Right ventricle myocardium inferior (tissue), 1 donor: Measurements from ENCODE around the gene SMAD6. TPM values are rescaled to one million over a fixed set of nuclear protein-coding genes. Genes with fewer than 3 reads are reported as not detected.
"Not testable (repeated sequence)": the region's sequence is repeated elsewhere in the genome, so short reads cannot be mapped to it uniquely, and the experiment has no call there.

Source experiments
- ATAC-seq: fragments of 200-7000 bp; cut with Tn5 transposase; one replicate; pipeline ENCODE4 v1.9.1; 2020; ENCODE audit warnings: mild to moderate bottlenecking, moderate library complexity
- DNase-seq: peaks from one replicate; pipeline ENCODE4 v3.0.0; 2021; ENCODE audit errors: missing footprints
- intact Hi-C: fragments of 100-400 bp; cut with DNase I; formaldehyde crosslinking; loops from one replicate; pipeline ENCODE4 v1.11.0; 2022
- total RNA-seq: library from RNA; stranded (reverse); fragmentation: NEBNext Ultra II Directional; extraction: Animal tissue kit (Norgen Biotek cat#: 25700); gene quantifications from one replicate; pipeline ENCODE4 v1.2.1, GENCODE V29; 2021
- donor health status: DM: no; HTN: yes; CAD: no; lungs with severe emphysema.

Gene SMAD6
- total RNA-seq, 1 donor from 2014 or later: 16.2 TPM

DNA sequence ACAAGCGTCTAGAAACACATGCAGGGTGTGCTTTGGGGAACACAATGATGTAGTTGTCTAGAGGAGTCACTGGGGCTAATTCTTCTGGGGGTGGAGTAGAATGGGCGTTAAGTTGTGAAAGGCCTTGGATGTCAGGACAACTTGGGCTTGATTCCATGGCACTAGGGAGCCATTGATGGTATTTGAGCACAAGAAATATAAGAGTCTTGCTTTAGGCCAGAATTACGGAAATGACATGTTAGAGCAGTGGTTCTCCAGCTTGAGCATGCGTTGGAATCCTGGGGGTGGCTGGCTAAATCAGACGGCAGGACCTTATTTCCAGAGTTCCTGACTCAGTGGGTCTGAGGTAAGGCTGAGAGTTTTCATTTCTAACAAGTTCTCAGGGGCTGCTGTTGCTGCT is 29.2 kb upstream of the SMAD6 start:
- DNase-seq (no peak), ATAC-seq (no peak)
- intact Hi-C loops: no loop called here

DNA sequence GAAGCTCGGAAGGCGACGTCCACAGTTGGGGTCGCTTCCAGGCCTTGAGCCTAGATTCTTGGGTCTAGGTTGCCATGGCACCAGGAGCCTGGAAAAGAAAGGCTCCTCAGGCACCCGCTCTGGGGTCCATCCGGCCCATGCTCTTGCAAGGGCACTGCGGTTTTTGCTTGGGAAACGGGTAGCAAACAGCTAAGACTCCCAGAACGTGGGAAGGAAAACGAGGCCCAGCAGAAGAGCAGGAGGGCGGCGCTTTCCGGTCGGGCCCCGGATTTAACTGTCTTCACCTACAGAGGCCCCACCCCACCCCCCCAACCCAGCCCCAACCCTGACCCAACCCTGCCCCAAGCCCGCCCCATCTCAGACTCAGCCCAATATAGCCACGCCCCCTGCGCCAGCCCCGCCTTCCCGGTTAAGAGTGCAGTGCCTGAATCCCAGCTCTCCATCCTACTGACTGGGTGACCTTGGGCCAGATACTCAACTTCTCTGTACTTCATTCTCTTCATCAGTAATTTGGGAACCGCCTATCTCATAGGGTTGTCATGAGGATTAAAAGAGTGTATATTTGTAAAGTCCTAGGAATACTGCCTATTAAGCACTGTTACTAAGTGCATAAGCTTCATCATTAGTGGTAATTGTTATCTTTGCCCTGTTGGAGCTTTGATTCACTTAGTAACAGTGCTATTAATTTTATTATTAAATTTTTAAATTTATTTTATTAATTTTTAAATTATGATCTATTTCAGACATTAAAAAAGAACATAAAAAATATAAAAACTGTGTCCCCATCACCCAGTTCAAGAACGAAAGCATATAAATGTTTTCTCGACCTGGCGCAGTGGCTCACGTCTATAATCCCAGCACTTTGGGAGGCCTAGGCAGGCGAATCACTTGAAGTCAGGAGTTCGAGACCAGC is 28.4 kb upstream of the SMAD6 start:
- ATAC-seq: no peak
- peak; percentile 80 for DNase-seq
- intact Hi-C loops: no loop called here

DNA sequence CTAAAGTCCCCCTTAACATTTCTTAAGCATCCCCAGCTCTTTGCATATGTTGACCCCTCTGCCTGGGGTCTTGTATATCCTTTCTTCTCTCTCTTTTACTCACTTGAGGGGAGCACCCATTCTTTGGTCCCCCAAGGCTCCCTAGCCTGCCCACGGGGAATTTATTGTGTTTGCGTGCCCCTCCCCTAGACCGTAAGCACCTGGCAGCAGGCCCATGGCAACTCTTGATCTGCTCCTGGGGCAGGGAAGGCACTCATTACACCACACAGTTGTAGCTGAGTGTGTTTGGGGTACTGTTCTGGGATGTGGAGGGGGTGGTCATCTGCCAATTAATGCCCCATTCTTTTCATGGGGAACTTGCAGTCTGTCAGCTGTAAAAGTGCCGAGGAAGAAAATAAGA is 27.3 kb upstream of the SMAD6 start:
- ATAC-seq: no peak
- intact Hi-C loops: no loop called here
- no peak for DNase-seq

DNA sequence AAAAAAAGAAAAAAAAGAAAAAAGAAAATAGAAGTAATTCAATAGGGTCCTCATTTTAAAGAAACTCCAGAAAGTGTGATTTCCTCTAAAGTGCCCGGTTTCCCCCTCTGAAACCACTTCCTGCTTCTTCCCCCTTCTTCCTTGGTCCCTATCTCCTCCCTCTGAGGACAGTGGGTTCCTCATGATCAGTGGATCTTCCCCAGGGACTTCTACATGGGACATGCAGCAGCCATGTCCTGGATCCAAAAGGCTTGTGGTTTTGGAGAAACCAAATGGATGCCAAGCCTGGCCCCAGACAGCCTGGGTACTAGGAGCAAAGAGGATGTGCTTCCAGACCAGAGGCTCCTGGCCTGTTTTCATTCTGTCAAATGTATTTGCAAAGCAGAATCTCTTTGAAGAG is 26.6 kb upstream of the SMAD6 start:
- ATAC-seq: no peak

DNA sequence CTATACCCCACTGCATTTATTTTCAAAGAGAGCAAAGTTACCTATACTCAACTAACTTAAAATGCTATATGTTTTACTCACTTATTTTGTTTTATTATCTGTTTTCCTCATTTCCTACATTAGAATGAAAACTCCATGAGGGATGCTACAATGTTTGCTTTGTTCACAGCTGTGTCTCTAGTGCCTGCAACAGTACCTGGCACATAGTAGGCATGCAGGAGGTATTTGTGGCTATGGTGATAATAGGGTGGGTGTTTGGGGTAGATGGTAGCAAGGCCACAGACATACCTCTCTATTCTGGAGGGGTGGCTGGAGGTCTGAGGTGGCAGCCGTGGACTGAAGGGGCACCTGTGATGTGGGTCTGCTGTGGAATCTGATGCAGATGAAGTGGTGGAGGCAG is 24.7 kb upstream of the SMAD6 start:
- no peak for DNase-seq
- no peak for ATAC-seq
- intact Hi-C loops: no loop called here

More for the DNA sequence above, 26.6 kb upstream of the SMAD6 start:
- no peak for DNase-seq
- intact Hi-C loops: no loop called here

DNA sequence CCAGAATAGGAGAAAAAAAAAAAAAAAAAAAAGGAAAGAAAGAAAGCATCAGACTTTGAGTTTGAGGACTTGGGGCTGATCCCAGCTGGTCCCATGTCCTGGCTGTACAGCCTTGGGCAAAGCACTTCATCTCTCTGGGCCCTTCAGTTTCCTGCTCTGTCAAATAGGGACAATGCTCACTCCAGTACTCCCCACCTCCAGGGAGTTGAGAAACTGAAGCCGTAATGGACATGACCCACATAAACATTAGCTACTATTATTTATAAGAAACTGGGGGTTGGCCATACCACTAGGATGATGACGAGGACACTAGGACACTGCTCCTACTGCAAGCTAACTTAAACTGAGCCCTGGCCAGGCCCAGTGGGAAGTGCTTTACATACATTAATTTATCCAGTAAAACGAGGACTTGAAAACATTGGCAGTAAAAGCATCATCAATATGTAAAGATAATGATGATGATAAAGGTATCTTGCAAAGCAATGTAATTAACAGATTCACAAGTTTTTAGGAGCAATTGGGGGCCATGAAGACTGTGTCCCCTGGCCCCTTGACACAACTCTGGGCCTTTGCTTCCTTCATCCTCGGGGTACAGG is 22.9 kb upstream of the SMAD6 start:
- no peak for DNase-seq

DNA sequence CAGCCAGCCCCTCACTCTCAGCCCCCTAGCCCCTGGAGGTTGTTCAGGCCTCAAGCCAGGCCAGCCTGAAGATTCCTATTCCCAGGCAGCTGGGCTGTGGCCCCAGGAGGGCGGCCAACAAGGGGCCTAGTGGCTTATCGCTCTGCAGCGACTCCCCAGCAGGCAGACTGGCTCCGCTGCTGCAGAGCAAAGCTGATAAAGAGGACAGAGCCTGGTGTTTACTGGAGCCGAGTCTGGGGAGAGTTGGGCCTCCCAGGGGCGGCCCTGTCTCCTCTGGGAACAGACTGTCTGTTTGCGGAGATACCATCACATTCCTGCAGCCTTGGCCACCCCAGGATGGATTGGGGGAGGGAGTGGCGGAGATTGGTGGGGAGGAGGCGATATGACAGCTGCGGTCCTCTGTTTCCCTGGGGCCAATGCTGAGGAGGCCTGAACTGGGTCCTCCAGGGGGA is 22.4 kb upstream of the SMAD6 start:
- intact Hi-C loops: no loop called here
- ATAC-seq (peak; percentile 93), DNase-seq (peak; percentile 71)

More for the DNA sequence above, 22.9 kb upstream of the SMAD6 start:
- no peak for ATAC-seq
- intact Hi-C loops: no loop called here

DNA sequence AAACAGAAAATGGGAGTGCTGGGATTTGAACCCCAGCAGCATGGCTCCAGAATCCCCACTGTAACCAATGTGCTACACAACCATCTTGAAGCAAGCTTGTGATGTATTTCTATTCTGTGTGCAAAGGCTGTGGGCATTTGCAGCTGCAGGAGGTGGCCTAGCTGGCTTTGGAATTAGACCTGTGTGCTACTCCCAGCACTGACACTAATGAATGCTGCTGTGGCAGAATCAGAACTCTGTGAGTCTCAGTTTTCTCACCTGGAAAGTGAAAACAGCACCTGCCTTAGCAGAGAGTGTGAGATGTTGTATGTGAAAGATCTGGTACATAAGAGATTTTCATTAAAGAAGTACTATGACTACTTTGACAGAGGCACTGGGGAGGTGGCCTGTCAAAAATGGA is 21.5 kb upstream of the SMAD6 start:
- intact Hi-C loops: no loop called here
- no peak for DNase-seq

DNA sequence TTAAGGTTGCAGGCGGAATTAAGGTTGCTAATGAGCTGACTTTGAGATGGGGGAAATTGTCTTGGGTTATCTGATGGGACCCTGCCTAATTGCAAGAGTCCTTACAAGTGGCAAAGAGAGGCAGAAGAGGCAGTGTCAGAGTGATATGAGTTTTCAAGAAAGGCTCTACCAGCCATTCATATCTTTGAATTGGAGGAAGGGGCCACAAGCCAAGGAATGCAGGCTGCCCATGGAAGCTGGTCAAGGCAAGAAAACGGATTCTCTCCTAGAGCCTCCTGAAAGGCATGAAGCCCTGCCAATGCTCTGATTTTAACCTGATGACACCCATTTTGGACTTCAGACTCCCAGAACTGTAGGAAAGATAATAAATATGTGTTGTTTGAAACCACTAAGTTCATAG is 20.6 kb upstream of the SMAD6 start:
- intact Hi-C loops: no loop called here
- peak; percentile 7 for DNase-seq

More for the DNA sequence above, 21.5 kb upstream of the SMAD6 start:
- no peak for ATAC-seq

DNA sequence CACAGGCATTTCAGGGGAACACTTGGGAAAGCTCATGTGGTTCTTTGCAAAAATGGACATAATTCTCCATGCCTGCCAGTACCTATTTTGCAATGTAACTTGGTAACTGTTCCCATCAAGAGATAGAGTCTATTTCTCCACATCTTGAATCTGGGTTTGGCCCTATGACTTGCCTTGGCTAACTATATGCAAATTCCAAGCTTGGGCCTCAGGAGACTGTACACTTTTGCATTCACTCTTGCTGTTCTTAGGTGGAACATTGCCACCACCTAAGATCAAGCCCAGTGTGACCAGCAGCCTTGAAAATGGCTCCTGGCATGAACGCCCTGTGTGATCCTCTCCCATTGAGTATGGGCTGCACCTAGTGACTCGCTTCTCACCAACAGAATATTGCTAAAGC is 19.8 kb upstream of the SMAD6 start:
- DNase-seq: peak; percentile 33
- ATAC-seq: no peak
- intact Hi-C loops: no loop called here

More for the DNA sequence above, 20.6 kb upstream of the SMAD6 start:
- no peak for ATAC-seq

DNA sequence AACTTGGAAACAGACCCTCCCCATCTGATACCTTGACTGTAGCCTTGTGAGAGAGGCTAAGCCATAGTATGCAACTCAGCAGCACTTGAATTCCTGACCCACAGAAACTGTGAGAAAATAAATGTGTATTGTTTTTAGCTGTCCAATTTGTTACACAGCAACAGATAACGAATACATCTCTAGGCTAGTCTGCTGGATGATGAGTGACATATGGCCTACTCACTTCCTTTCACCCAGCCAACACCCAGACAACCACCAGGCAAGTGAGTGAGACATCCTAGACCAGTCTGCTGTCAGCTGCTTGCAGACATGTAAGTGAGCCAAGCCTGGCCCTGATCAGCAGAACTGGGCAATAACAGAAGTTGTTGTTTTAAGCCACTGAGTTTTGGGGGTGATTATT is 19.2 kb upstream of the SMAD6 start:
- intact Hi-C loops: no loop called here
- ATAC-seq (no peak), DNase-seq (no peak)

DNA sequence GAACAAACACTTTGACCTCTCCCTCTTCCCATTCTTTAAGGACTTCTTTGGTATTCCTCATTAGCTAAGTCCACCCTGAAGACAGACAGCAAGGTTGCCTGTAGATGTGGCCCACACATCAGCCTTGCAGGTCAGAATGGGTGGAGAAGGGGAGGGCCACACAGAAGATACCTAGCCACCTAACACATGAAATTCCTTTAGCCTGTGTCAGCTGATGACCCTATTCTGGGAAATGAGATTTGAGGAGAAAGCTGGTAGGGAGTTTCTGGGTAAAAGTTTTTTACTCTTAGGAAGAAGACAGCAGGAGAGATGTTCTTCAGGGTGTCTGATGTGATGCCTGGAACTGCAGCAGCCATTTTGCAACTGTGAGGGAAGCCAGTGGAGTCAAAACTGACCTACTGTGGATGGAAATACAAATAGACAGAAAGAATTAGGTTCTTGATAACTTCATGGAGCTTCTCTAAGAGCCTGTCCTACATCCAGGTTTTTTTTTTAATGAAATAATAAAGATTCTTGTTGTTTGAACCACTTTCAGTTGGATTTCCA is 17.8 kb upstream of the SMAD6 start:
- DNase-seq: no peak
- no peak for ATAC-seq
- intact Hi-C loops: no loop called here

DNA sequence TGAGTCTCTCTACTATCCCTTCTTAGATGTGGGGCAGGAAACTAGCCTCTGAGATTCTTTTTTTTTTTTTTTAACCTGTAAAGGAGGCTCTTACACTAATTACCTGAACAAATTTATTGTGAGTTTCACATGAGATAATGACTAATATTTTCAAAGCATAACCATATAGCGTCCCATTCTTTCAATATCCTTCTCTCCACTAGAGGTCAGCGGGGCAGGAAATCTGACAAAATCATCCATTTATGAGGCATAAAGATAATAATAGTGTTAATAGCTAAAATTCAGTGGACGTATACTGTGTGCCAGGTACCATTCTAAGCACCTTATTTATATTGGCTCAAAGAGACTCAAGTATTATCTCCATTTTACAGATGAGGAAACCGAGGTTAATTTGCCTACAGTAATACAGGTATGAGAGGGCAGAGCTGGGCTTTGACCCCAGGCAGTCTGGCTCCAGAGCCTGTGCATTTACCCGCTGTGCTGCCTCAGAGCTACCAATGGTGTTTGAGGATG is 16.3 kb upstream of the SMAD6 start:
- DNase-seq (no peak), ATAC-seq (no peak)
- intact Hi-C loops: no loop called here

DNA sequence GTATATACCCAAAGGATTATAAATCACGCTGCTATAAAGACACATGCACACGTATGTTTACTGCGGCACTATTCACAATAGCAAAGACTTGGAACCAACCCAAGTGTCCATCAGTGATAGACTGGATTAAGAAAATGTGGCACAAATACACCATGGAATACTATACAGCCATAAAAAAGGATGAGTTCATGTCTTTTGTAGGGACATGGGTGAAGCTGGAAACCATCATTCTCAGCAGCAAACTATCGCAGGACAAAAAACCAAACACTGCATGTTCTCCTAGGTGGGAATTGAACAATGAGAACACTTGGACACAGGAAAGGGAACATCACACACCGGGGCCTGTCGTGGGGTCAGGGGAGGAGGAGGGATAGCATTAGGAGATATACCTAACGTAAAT is 11.1 kb upstream of the SMAD6 start:
- ATAC-seq, DNase-seq, intact Hi-C loops: not testable (repeated sequence)

DNA sequence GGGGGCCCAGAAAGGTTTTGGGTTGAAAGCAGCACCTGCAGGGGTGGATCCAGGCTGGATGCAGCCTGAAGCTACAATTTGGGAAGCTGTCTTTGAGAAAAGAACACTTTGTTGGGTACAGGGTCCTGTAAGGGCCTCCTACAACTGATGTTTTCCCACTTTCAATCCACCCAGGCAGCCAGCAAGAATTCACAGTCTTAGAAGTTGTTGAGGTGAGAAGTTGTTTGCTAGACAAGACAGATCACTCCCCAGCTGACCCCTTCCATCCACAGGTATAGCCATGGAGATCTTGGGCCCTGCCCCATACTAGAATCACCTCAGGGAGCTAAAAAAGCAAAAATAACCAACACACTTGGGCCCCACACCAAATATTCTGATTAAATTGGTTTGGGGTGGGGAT is 10.3 kb upstream of the SMAD6 start:
- intact Hi-C loops: no loop called here
- no peak for DNase-seq
- ATAC-seq: no peak

DNA sequence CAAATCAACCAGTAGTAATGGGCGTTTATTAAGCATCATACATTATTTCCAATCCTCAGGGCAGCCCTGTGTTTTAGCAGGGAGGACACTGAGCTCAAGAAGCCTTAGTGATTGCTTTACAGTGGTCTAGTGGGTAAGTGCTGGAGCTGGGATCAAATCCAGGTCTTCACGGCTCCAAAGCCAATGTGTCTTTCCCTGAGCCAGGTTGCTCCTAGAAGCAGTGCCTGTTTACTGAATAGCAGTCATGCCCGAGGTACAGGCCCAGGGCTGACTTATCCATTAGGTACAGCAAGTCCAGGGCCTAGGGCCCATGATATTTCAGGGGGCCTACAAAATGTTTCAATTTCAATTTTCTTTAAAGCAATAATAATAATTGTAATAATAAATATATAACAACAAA is 9.6 kb upstream of the SMAD6 start:
- intact Hi-C loops: no loop called here
- ATAC-seq (peak; percentile 87), DNase-seq (no peak)

DNA sequence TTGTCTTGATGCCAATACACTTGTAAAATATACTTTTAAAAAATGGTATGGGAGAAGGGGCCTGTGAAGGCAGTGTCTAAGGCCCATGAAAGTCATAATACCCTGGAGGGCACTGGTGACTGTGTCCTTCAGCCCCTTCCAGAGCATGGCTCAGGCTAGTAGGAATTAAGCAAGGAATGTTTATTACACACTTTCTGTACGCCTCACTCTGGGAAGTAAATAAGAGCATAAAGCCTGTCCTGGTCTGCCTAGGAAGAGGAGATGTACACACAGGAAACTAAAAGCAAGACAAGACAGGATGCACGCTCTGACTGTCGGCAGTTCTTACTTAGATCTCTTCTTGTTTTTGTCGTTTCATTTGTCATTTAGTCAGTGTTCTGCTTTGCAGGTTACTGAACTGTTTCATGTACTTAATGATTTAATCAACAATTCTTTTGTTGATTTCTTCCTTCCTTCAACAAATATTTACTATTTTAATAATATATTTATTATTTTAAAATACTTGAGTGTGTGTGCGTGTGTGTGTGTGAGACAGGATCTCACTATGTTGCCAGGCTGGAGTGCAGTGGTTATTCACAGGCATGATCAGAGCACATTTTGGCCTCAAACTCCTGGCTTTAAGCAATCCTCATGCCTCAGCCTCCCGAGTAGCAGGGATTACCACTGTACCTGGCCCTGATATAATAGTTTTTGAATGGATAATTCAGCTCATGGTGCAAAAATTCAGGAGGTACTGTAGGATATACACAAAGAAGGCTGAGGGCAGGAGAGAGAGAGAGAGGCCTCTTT is 9.0 kb upstream of the SMAD6 start:
- no peak for DNase-seq
- no peak for ATAC-seq
- intact Hi-C loops: no loop called here

DNA sequence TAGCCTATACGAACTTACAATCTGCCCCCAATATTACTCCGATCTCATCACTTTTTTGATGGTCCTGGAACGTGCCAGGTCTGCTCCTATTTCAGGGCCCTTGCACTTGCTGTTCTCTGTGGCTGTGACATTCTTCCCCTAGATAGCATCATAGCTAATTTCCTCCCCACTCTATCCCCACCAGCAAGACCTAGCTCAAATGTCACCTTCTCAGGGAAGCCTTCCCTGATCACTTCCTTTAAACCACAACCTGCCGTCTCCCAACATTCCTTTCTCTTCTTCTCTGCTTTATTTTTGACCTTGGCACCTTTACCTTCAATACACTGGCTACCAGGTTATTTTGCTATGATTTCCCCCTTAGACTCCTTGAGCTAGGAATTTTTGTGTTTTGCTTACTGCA is 5.3 kb upstream of the SMAD6 start:
- no peak for DNase-seq
- intact Hi-C loops: no loop called here
- ATAC-seq: no peak
